Stomach smooth muscle (tissue), 2 donors: ENCODE results near the gene PTBP1.

Source experiments
- H3K27ac ChIP-seq: one replicate; pipeline ENCODE4 v1.7.0; 2013; ENCODE audit warnings: mild to moderate bottlenecking, low read length, inconsistent platforms
- H3K27me3 ChIP-seq, 2 donors: one replicate each; pipeline ENCODE4 v1.7.0; 2013; ENCODE audit warnings: low read length in 2 of 2; ENCODE audit not compliant: insufficient read depth in 2 of 2, control insufficient read depth in 1 of 2
- H3K36me3 ChIP-seq, 2 donors: one replicate each; pipeline ENCODE4 v1.7.0; 2013; ENCODE audit warnings: low read length in 2 of 2; ENCODE audit not compliant: control insufficient read depth in 2 of 2, insufficient read depth in 2 of 2
- H3K4me1 ChIP-seq: one replicate; pipeline ENCODE4 v1.7.0; 2013; ENCODE audit warnings: low read length; ENCODE audit not compliant: control insufficient read depth, insufficient read depth
- H3K4me3 ChIP-seq, 2 donors: one replicate each; pipeline ENCODE4 v1.7.0; 2013; ENCODE audit warnings: low read length in 2 of 2
- H3K9ac ChIP-seq, 2 donors: one replicate each; pipeline ENCODE4 v1.7.0; 2013; ENCODE audit warnings: low read length in 2 of 2, mild to moderate bottlenecking in 1 of 2
- H3K9me3 ChIP-seq, 2 donors: one replicate each; pipeline ENCODE4 v1.7.0; 2013; ENCODE audit warnings: low read length in 2 of 2; ENCODE audit not compliant: control insufficient read depth in 2 of 2
- donor health status: healthy.
- donor health status: Pancreatic carcinoma.

The PTBP1 gene

GRCh38 chr19:772730-773436 lies 24.4 kb upstream of the PTBP1 start:
- Histone ChIP-seq H3K4me1 (no peaks in the 10 kb centered on the region), H3K27ac (no peak overlapping the region), H3K4me3 (no peak overlapping the region), H3K36me3 (no peaks in the 10 kb centered on the region), H3K9ac (no peak overlapping the region), H3K27me3 (peaks cover 0 to 3% of the 10 kb centered on the region in 2 donors), H3K9me3 (no peaks in the 10 kb centered on the region)

GRCh38 chr19:776549-776948 lies 20.7 kb upstream of the PTBP1 start:
- Histone ChIP-seq H3K36me3 (no peaks in the 10 kb centered on the region), H3K4me3 (no peak overlapping the region), H3K9ac (no peak overlapping the region), H3K27me3 (peaks cover 0 to 2% of the 10 kb centered on the region in 2 donors), H3K9me3 (no peaks in the 10 kb centered on the region), H3K4me1 (peaks cover 3% of the 10 kb centered on the region), H3K27ac (no peak overlapping the region)

GRCh38 chr19:778910-779653 lies 18.2 kb upstream of the PTBP1 start:
- no peaks in the 10 kb centered on the region for H3K9me3 ChIP-seq
- no peaks in the 10 kb centered on the region for H3K36me3 ChIP-seq
- H3K4me1 ChIP-seq, result peaks cover 3% of the 10 kb centered on the region
- no peak overlapping the region for H3K4me3 ChIP-seq
- no peak overlapping the region for H3K27ac ChIP-seq
- H3K9ac ChIP-seq, result no peak overlapping the region
- H3K27me3 ChIP-seq, result peaks cover 0 to 2% of the 10 kb centered on the region in 2 donors

GRCh38 chr19:780935-781334 lies 16.3 kb upstream of the PTBP1 start:
- Histone ChIP-seq H3K9me3 (no peaks in the 10 kb centered on the region), H3K4me1 (peaks cover 3% of the 10 kb centered on the region), H3K27me3 (peaks cover 0 to 2% of the 10 kb centered on the region in 2 donors), H3K9ac (no peak overlapping the region), H3K27ac (no peak overlapping the region), H3K4me3 (no peak overlapping the region), H3K36me3 (no peaks in the 10 kb centered on the region)

GRCh38 chr19:781800-782184 lies 15.5 kb upstream of the PTBP1 start:
- Histone ChIP-seq H3K9ac (no peak overlapping the region), H3K36me3 (no peaks in the 10 kb centered on the region), H3K27me3 (peaks cover 0 to 2% of the 10 kb centered on the region in 2 donors), H3K27ac (no peak overlapping the region), H3K9me3 (no peaks in the 10 kb centered on the region), H3K4me3 (no peak overlapping the region), H3K4me1 (peaks cover 3% of the 10 kb centered on the region)

GRCh38 chr19:782185-782877 lies 14.9 kb upstream of the PTBP1 start:
- no peaks in the 10 kb centered on the region for H3K9me3 ChIP-seq
- H3K27ac ChIP-seq, result no peak overlapping the region
- peaks cover 3% of the 10 kb centered on the region for H3K4me1 ChIP-seq
- no peaks in the 10 kb centered on the region for H3K36me3 ChIP-seq
- peaks cover 0 to 2% of the 10 kb centered on the region in 2 donors for H3K27me3 ChIP-seq
- H3K4me3 ChIP-seq, result no peak overlapping the region
- H3K9ac ChIP-seq, result no peak overlapping the region

- Histone ChIP-seq H3K36me3 (no peaks in the 10 kb centered on the region), H3K27ac (no peak overlapping the region), H3K9ac (no peak overlapping the region), H3K27me3 (peaks cover 0 to 2% of the 10 kb centered on the region in 2 donors), H3K4me3 (no peak overlapping the region), H3K9me3 (no peaks in the 10 kb centered on the region), H3K4me1 (peaks cover 3% of the 10 kb centered on the region)
These were observed 14.2 kb upstream of the PTBP1 start for GRCh38 chr19:782878-783668.

GRCh38 chr19:784541-784940 lies 12.7 kb upstream of the PTBP1 start:
- H3K27me3 ChIP-seq, result peaks cover 0 to 2% of the 10 kb centered on the region in 2 donors
- no peak overlapping the region for H3K4me3 ChIP-seq
- no peaks in the 10 kb centered on the region for H3K4me1 ChIP-seq
- no peaks in the 10 kb centered on the region for H3K9me3 ChIP-seq
- H3K9ac ChIP-seq, result no peak overlapping the region
- no peaks in the 10 kb centered on the region for H3K36me3 ChIP-seq
- H3K27ac ChIP-seq, result no peak overlapping the region

- Histone ChIP-seq H3K4me3 (no peak overlapping the region), H3K27ac (no peak overlapping the region), H3K9ac (no peak overlapping the region), H3K36me3 (no peaks in the 10 kb centered on the region), H3K4me1 (no peaks in the 10 kb centered on the region), H3K27me3 (no peaks in the 10 kb centered on the region), H3K9me3 (no peaks in the 10 kb centered on the region)
These were observed 9.7 kb upstream of the PTBP1 start for GRCh38 chr19:787536-787935.

- no peaks in the 10 kb centered on the region for H3K27me3 ChIP-seq
- H3K36me3 ChIP-seq, result no peaks in the 10 kb centered on the region
- H3K9ac ChIP-seq, result no peak overlapping the region
- no peak overlapping the region for H3K4me3 ChIP-seq
- H3K4me1 ChIP-seq, result no peaks in the 10 kb centered on the region
- no peaks in the 10 kb centered on the region for H3K9me3 ChIP-seq
- H3K27ac ChIP-seq, result no peak overlapping the region
These were observed 8.6 kb upstream of the PTBP1 start for GRCh38 chr19:788686-788982.
